Spleen (tissue), 7 donors: ENCODE data around the gene ANO4.

Source experiments
- POLR2A ChIP-seq, 3 donors: fragments of 450-650 bp; IDR thresholded peaks; one replicate each; pipeline ENCODE4 v1.5.1; 2017; ENCODE audit warnings: antibody characterized with exemption in 3 of 3, mild to moderate bottlenecking in 1 of 3
- POLR2AphosphoS5 ChIP-seq, 3 donors: sonication (generic); formaldehyde crosslinking; IDR thresholded peaks; one replicate each; pipeline ENCODE4 v1.5.1; 2017; ENCODE audit warnings: antibody characterized with exemption in 3 of 3
- TF ChIP-seq, protein P1 (sequence below), 11 experiments: fragments of 200-600 bp in 7 of 11; fragments of 450-650 bp in 4 of 11; sonication (generic) in 4 of 11; IDR thresholded peaks in 8 of 11; conservative IDR thresholded peaks in 3 of 11; 1 replicate in 7 of 11; 2 replicates in 4 of 11; pipeline versions ENCODE4 v1.4.0 to v1.8.0; 2016 to 2021; ENCODE audit warnings: antibody characterized with exemption in 11 of 11, inconsistent platforms in 4 of 11, mild to moderate bottlenecking in 1 of 11
- donor health status: DM: no; HTN: no; CAD: no; lungs with moderate emphysema.
- donor health status: DM: no; HTN: no; CAD: no.
- donor health status: DM: no; HTN: no; CAD: no.

DNA sequence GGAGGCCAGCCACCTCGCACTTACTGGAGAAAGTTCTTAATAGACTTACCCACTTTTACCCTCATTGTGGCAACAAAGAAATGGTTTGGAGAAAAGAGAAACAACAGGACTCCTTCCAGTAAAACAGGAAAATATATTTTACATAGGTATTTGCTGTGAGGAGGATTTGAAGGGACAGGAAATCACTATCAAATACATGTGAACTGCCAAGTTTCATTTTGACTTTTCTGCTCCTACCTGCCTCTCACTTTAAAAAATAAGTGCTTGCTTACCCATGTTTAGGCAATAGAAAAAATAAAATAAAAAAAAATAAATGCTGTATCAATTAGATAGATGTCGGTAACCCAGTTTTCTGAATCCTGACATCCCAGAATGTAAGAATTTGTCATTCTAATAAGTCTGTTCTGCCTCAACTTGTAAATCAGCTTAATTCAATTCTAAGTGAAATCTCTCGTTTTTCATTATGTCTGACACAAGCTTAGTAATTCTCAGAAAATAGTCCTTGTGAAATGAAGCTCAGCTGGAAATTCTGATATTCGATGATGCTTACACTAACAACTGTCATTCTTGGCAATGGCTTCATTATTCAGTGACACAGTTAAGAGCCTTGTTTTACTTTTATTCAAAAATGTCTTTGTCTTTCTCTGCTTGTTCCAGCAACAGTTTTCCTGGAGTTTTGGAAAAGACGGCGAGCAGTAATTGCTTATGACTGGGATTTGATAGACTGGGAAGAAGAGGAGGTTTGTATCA lies 284.1 kb downstream of the ANO4 start:
- TF ChIP-seq POLR2A (IDR thresholded peaks at IDR 0.05) (no peak), POLR2AphosphoS5 (IDR thresholded peaks at IDR 0.05) (no peak)
- TF ChIP-seq, protein P1, sequence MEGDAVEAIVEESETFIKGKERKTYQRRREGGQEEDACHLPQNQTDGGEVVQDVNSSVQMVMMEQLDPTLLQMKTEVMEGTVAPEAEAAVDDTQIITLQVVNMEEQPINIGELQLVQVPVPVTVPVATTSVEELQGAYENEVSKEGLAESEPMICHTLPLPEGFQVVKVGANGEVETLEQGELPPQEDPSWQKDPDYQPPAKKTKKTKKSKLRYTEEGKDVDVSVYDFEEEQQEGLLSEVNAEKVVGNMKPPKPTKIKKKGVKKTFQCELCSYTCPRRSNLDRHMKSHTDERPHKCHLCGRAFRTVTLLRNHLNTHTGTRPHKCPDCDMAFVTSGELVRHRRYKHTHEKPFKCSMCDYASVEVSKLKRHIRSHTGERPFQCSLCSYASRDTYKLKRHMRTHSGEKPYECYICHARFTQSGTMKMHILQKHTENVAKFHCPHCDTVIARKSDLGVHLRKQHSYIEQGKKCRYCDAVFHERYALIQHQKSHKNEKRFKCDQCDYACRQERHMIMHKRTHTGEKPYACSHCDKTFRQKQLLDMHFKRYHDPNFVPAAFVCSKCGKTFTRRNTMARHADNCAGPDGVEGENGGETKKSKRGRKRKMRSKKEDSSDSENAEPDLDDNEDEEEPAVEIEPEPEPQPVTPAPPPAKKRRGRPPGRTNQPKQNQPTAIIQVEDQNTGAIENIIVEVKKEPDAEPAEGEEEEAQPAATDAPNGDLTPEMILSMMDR (IDR thresholded peaks at IDR 0.05 in 8 of 11, conservative IDR thresholded peaks at IDR 0.05 in 3 of 11): no peak
